Esophagus (tissue), 2 donors: Measurements from ENCODE around the gene SLC6A18. TPM values are rescaled to one million over a fixed set of nuclear protein-coding genes. Genes with fewer than 3 reads are reported as not detected.
"Not testable (repeated sequence)": the region's sequence is repeated elsewhere in the genome, so short reads cannot be mapped to it uniquely, and the experiment has no call there.

ENCODE experiments used
- H3K27ac ChIP-seq, 2 donors: one replicate each; pipeline ENCODE4 v1.5.1; 2013; ENCODE audit warnings: low read depth in 2 of 2, mild to moderate bottlenecking in 2 of 2, inconsistent platforms in 1 of 2, low read length in 1 of 2, moderate library complexity in 1 of 2
- H3K27me3 ChIP-seq, 2 donors: one replicate each; pipeline ENCODE4 v1.6.1; 2013; ENCODE audit warnings: low read length in 2 of 2, control low read depth in 1 of 2, mild to moderate bottlenecking in 1 of 2; ENCODE audit not compliant: insufficient read depth in 2 of 2, control insufficient read depth in 1 of 2
- H3K36me3 ChIP-seq, 2 donors: one replicate each; pipeline ENCODE4 v1.6.1; 2013; ENCODE audit warnings: low read length in 1 of 2; ENCODE audit not compliant: control insufficient read depth in 2 of 2, insufficient read depth in 2 of 2
- H3K4me1 ChIP-seq, 2 donors: one replicate each; pipeline ENCODE4 v1.6.1; 2013; ENCODE audit warnings: low read length in 1 of 2; ENCODE audit not compliant: control insufficient read depth in 2 of 2, insufficient read depth in 2 of 2
- H3K4me3 ChIP-seq, 2 donors: one replicate each; pipeline ENCODE4 v1.5.1; 2013; ENCODE audit warnings: low read length in 2 of 2, mild to moderate bottlenecking in 2 of 2, low read depth in 1 of 2, moderate library complexity in 1 of 2
- H3K9me3 ChIP-seq, 2 donors: one replicate each; pipeline ENCODE4 v1.6.1; 2013; ENCODE audit warnings: mild to moderate bottlenecking in 2 of 2, low read depth in 1 of 2, low read length in 1 of 2, moderate library complexity in 1 of 2; ENCODE audit not compliant: control insufficient read depth in 2 of 2, insufficient read depth in 1 of 2
- WGBS, 2 donors: extraction: QIAGEN DNeasy Blood & Tissue Kit; methylation state at CpG; one replicate each; pipeline ENCODE4 v1.1.7; 2013; 5-methylcytosine and 5-hydroxymethylcytosine counted together
- polyA plus RNA-seq, 2 donors: library from polyadenylated mRNA; stranded (reverse); fragments of 200-250 nt; gene quantifications; one replicate each; pipeline ENCODE4 v1.2.3, GENCODE V29; 2013
- donor health status: healthy with polysubstance abuse.
- donor health status: Bipolar disorder and iron deficiency.

Gene SLC6A18
- polyA plus RNA-seq, 2 donors, result not detected

DNA sequence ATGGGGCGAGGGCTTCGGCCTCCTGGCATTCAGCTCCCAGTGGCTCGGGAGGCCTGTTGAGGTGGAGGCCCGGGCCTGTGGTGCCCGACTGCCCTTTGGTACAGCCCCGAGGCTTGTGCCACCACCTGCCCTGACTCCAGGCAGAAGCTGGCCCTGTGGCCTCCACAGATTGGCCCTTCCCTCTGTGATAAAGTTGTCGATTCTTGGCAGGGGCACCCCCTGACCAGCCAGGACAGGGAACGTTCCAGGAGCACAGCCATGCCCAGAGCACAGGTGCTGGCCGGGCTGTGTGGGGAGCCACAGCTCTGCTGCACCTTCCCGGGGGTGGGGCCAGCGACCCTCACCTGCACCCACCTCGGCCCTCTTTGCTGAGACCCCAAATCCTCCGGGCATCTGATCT is 32.7 kb downstream of the SLC6A18 start:
- Histone ChIP-seq H3K36me3 (no peaks in the 10 kb centered on the region), H3K4me1 (peaks cover 0 to 3% of the 10 kb centered on the region in 2 donors), H3K9me3 (peaks cover 6% of the 10 kb centered on the region in 2 donors), H3K4me3 (no peak overlapping the region), H3K27me3 (no peaks in the 10 kb centered on the region), H3K27ac (no peak overlapping the region)
- WGBS, 2 donors, result 81 to 86% methylated on average over 13 of the region's 13 CpGs

GRCh38 chr5:1259806-1260480 is 34.8 kb downstream of the SLC6A18 start:
- Histone ChIP-seq H3K4me1 (peaks cover 0 to 3% of the 10 kb centered on the region in 2 donors), H3K9me3 (peaks cover 6 to 9% of the 10 kb centered on the region in 2 donors), H3K27ac (no peak overlapping the region), H3K4me3 (no peak overlapping the region), H3K36me3 (no peaks in the 10 kb centered on the region), H3K27me3 (no peaks in the 10 kb centered on the region)
- WGBS, 2 donors, result 94 to 96% methylated on average over 23 of the region's 23 CpGs

DNA sequence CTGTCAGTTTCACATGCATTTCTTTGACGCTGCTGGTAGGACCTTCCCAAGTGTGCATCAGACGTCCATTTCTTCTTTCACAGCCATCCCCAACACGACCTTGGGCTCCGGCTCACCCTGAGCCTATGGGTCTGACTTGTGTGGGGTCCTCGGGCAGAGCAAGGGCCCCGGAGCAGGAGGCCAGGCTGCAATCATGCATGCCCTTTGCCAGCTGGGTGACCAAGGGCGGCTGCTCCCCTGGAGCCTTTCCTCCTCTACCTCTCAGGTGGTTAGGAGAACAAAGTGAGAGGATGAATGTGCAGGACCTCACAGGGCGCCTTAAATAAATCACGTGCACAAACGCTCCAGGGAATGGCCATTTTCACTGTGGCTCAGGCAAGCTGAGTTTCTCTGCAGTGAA is 36.5 kb downstream of the SLC6A18 start:
- no peak overlapping the region for H3K27ac ChIP-seq
- 91% methylated on average over 10 of the region's 10 CpGs for WGBS, 2 donors
- H3K4me3 ChIP-seq, result no peak overlapping the region
- no peaks in the 10 kb centered on the region for H3K4me1 ChIP-seq
- no peaks in the 10 kb centered on the region for H3K27me3 ChIP-seq
- H3K9me3 ChIP-seq, result peaks cover 6 to 9% of the 10 kb centered on the region in 2 donors
- no peaks in the 10 kb centered on the region for H3K36me3 ChIP-seq

DNA sequence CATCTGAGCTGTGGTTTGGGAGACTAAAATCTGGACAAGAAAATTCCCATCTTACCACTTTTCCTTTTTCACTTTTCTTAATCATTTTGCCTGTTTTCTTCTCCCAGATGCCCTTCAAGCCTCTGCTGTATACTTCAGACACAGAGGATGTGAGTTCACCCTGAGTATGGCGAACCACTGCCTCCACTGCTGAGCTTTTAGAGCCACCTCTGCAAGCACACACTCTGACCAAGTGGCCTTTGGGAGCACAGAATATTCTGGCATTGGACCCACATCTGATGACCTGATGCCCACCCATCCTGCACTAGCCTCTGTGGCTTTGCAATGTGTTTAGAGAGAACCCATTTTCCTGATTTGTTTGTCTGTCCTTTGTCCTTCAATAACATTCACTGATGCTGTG is 37.2 kb downstream of the SLC6A18 start:
- Histone ChIP-seq H3K4me1 (no peaks in the 10 kb centered on the region), H3K4me3 (no peak overlapping the region), H3K27me3 (no peaks in the 10 kb centered on the region), H3K36me3 (no peaks in the 10 kb centered on the region), H3K9me3 (peaks cover 6 to 9% of the 10 kb centered on the region in 2 donors), H3K27ac (no peak overlapping the region)
- WGBS, 2 donors, result 86 to 100% methylated on average over 1 of the region's 1 CpG

GRCh38 chr5:1264211-1264610 is 39.0 kb downstream of the SLC6A18 start:
- peaks cover 6 to 9% of the 10 kb centered on the region in 2 donors for H3K9me3 ChIP-seq
- H3K36me3 ChIP-seq, result no peaks in the 10 kb centered on the region
- WGBS, 2 donors, result 91 to 94% methylated on average over 18 of the region's 18 CpGs
- H3K27me3 ChIP-seq, result no peaks in the 10 kb centered on the region
- no peaks in the 10 kb centered on the region for H3K4me1 ChIP-seq
- H3K27ac ChIP-seq, result no peak overlapping the region
- no peak overlapping the region for H3K4me3 ChIP-seq

GRCh38 chr5:1265026-1265425 is 39.8 kb downstream of the SLC6A18 start:
- no peak overlapping the region for H3K4me3 ChIP-seq
- H3K36me3 ChIP-seq, result no peaks in the 10 kb centered on the region
- no peak overlapping the region for H3K27ac ChIP-seq
- WGBS, 2 donors, result 81 to 85% methylated on average over 15 of the region's 15 CpGs
- peaks cover 6 to 9% of the 10 kb centered on the region in 2 donors for H3K9me3 ChIP-seq
- H3K27me3 ChIP-seq, result no peaks in the 10 kb centered on the region
- no peaks in the 10 kb centered on the region for H3K4me1 ChIP-seq

- H3K4me1 ChIP-seq, result no peaks in the 10 kb centered on the region
- peaks cover 6 to 9% of the 10 kb centered on the region in 2 donors for H3K9me3 ChIP-seq
- no peaks in the 10 kb centered on the region for H3K27me3 ChIP-seq
- no peak overlapping the region for H3K4me3 ChIP-seq
- no peaks in the 10 kb centered on the region for H3K36me3 ChIP-seq
- no peak overlapping the region for H3K27ac ChIP-seq
- WGBS, 2 donors, result 89 to 92% methylated on average over 40 of the region's 40 CpGs
Measured at GRCh38 chr5:1265461-1266455, 40.6 kb downstream of the SLC6A18 start.

- no peak overlapping the region for H3K4me3 ChIP-seq
- peaks cover 2 to 6% of the 10 kb centered on the region in 2 donors for H3K9me3 ChIP-seq
- no peaks in the 10 kb centered on the region for H3K36me3 ChIP-seq
- 86 to 92% methylated on average over 9 of the region's 9 CpGs for WGBS, 2 donors
- H3K27me3 ChIP-seq, result no peaks in the 10 kb centered on the region
- no peak overlapping the region for H3K27ac ChIP-seq
- H3K4me1 ChIP-seq, result no peaks in the 10 kb centered on the region
Measured at GRCh38 chr5:1266791-1267190, 41.6 kb downstream of the SLC6A18 start.

GRCh38 chr5:1267464-1267863 is 42.3 kb downstream of the SLC6A18 start:
- WGBS, 2 donors, result 91 to 98% methylated on average over 5 of the region's 5 CpGs

More at GRCh38 chr5:1267464-1267863, 42.3 kb downstream of the SLC6A18 start:
- not testable (repeated sequence) for H3K4me3 ChIP-seq, H3K36me3 ChIP-seq, H3K27ac ChIP-seq, H3K9me3 ChIP-seq, H3K27me3 ChIP-seq, H3K4me1 ChIP-seq
